HepG2 (cell line): Measurements from ENCODE around the gene PMEPA1.
A peak's percentile ranks its signal among the peaks of the same experiment; 100 is the strongest.

Experiments used
- ARNT2 ChIP-seq: sonication (generic); formaldehyde crosslinking; IDR thresholded peaks from 2 replicates; pipeline ENCODE4 v1.8.0; 2022; ENCODE audit warnings: mild to moderate bottlenecking, low read depth, missing genetic modification reagents, moderate library complexity
- CEBPB ChIP-seq: IDR thresholded peaks from 2 replicates; pipeline ENCODE4 v1.6.1; 2011; ENCODE audit warnings: low read depth, low read length, improper control_type of control experiment, borderline replicate concordance
- CTCF ChIP-seq: sonication (generic); formaldehyde crosslinking; IDR thresholded peaks from 2 replicates; pipeline ENCODE4 v1.5.0; 2020; ENCODE audit warnings: mild to moderate bottlenecking, missing genetic modification reagents, moderate library complexity
- EZH2 ChIP-seq: conservative IDR thresholded peaks from 2 replicates; pipeline ENCODE4 v1.6.1; 2012; ENCODE audit warnings: mild to moderate bottlenecking, low read depth, low read length, moderate library complexity
- FUBP1 ChIP-seq: sonication (generic); formaldehyde crosslinking; IDR thresholded peaks from 2 replicates; pipeline ENCODE4 v1.5.1; 2020; ENCODE audit warnings: missing genetic modification reagents, mild to moderate bottlenecking, borderline replicate concordance
- HIVEP1 ChIP-seq: sonication (generic); formaldehyde crosslinking; IDR thresholded peaks from 2 replicates; pipeline ENCODE4 v1.4.0; 2020; ENCODE audit warnings: mild to moderate bottlenecking, missing genetic modification reagents
- PITX1 ChIP-seq: sonication (generic); formaldehyde crosslinking; IDR thresholded peaks from 2 replicates; pipeline ENCODE4 v1.5.1; 2020; ENCODE audit warnings: mild to moderate bottlenecking, missing genetic modification reagents
- RARG ChIP-seq: sonication (generic); formaldehyde crosslinking; IDR thresholded peaks from 2 replicates; pipeline ENCODE4 v1.4.0; 2020; ENCODE audit warnings: low read depth, mild to moderate bottlenecking, missing genetic modification reagents
- SMAD3 ChIP-seq: sonication (generic); formaldehyde crosslinking; IDR thresholded peaks from 2 replicates; pipeline ENCODE4 v1.4.0; 2020; ENCODE audit warnings: missing genetic modification reagents
- TCF7L2 ChIP-seq: IDR thresholded peaks from 2 replicates; pipeline ENCODE4 v1.6.1; 2011; ENCODE audit warnings: mild to moderate bottlenecking, low read depth, low read length, moderate library complexity

- peak; percentile 90 for TF ChIP-seq PITX1 (CRISPR knock-in tag)
- peak; percentile 87; the same call in 1 of the 2 replicates for TF ChIP-seq EZH2
- TF ChIP-seq HIVEP1 (CRISPR knock-in tag): no peak
- no peak for TF ChIP-seq TCF7L2
- TF ChIP-seq ARNT2: no peak
- no peak for TF ChIP-seq CEBPB
- no peak for TF ChIP-seq RARG (CRISPR knock-in tag)
- no peak for TF ChIP-seq CTCF (CRISPR knock-in tag)
- no peak for TF ChIP-seq SMAD3 (CRISPR knock-in tag)
- TF ChIP-seq FUBP1 (CRISPR knock-in tag): no peak
Observed at GRCh38 chr20:57657535-57658446, 52.0 kb downstream of the PMEPA1 start.
